ENCODE measurements around the gene CHPF2.

- TF ChIP-seq CTCF (IDR thresholded peaks at IDR 0.05), result no peak
- no peak for TF ChIP-seq POLR2A (IDR thresholded peaks at IDR 0.05)
These were observed 47.6 kb downstream of the CHPF2 start for GRCh38 chr7:151279868-151280267.
